Kidney (tissue), 14 donors: Measurements from ENCODE around the gene GALNT9. TPM values are rescaled to one million over a fixed set of nuclear protein-coding genes. Genes with fewer than 3 reads are reported as not detected.

Experiments used
- DNase-seq, 5 donors: peaks; one replicate each; pipeline ENCODE4 v3.0.0-alpha.2; 2013 to 2020
- FAIRE-seq: peaks from 2 replicates; lab custom pipeline; 2012; peaks lifted over from hg19 to GRCh38; lab: Jason Lieb, UNC
- H3K27ac ChIP-seq, 2 donors: one replicate each; pipeline ENCODE4 v1.7.0; 2013; ENCODE audit warnings: low read depth in 2 of 2, low read length in 2 of 2, inconsistent platforms in 1 of 2
- H3K27me3 ChIP-seq: one replicate; pipeline ENCODE4 v1.7.1; 2013; ENCODE audit warnings: low read length, inconsistent platforms; ENCODE audit not compliant: control insufficient read depth, insufficient read depth
- H3K36me3 ChIP-seq, 3 donors: one replicate each; pipeline versions ENCODE4 v1.7.0 to v1.7.1; 2013; ENCODE audit warnings: low read length in 3 of 3, control low read depth in 1 of 3, inconsistent platforms in 1 of 3; ENCODE audit not compliant: insufficient read depth in 3 of 3, control insufficient read depth in 2 of 3
- H3K4me1 ChIP-seq, 3 donors: one replicate each; pipeline versions ENCODE4 v1.7.0 to v1.7.1; 2013; ENCODE audit warnings: low read length in 3 of 3, inconsistent platforms in 1 of 3, low read depth in 1 of 3; ENCODE audit not compliant: control insufficient read depth in 2 of 3, insufficient read depth in 2 of 3
- H3K4me3 ChIP-seq, 3 donors: one replicate each; pipeline versions ENCODE4 v1.7.0 to v1.8.1; 2013; ENCODE audit warnings: low read length in 3 of 3, control low read depth in 1 of 3, inconsistent platforms in 1 of 3
- H3K9ac ChIP-seq, 3 donors: one replicate each; pipeline versions ENCODE4 v1.7.0 to v1.7.1; 2013; ENCODE audit warnings: low read length in 3 of 3, control low read depth in 1 of 3, inconsistent platforms in 1 of 3
- H3K9me3 ChIP-seq, 3 donors: one replicate each; pipeline versions ENCODE4 v1.7.0 to v1.7.1; 2013; ENCODE audit warnings: low read length in 3 of 3, control low read depth in 1 of 3, inconsistent platforms in 1 of 3; ENCODE audit not compliant: control insufficient read depth in 2 of 3, insufficient read depth in 1 of 3
- CTCF ChIP-seq: IDR thresholded peaks from 3 replicates; pipeline ENCODE4 v1.5.1; 2012; ENCODE audit warnings: mild to moderate bottlenecking, moderate library complexity, borderline replicate concordance; ENCODE audit not compliant: insufficient read depth; ENCODE audit errors: extremely low read depth
- intact Hi-C: fragments of 100-400 bp; cut with DNase I; formaldehyde crosslinking; loops from one replicate; pipeline ENCODE4 v1.11.1; 2022
- polyA plus RNA-seq: library from polyadenylated mRNA; stranded (reverse); fragments of 350-450 nt; fragmentation: Illumina TruSeq; extraction: RNeasy Lipid Tissue Mini Kit (QIAGEN cat#74804); gene quantifications from one replicate; pipeline ENCODE4 v1.2.3, GENCODE V29; 2014; ENCODE audit warnings: low read depth, low replicate concordance; ENCODE audit not compliant: insufficient read depth
- total RNA-seq: library from RNA; stranded (reverse); fragmentation: NEBNext Ultra II Directional; extraction: Animal tissue kit (Norgen Biotek cat#: 25700); gene quantifications from one replicate; pipeline ENCODE4 v1.2.1, GENCODE V29; 2021
- donor health status: control.
- donor health status: control.
- donor health status: control.
- donor health status: control.
- donor health status: control.
- donor health status: DM: yes; HTN: yes; CAD: no.
- donor health status: Normal renal cell carcinoma (clear cell type).

Gene GALNT9
- total and polyA plus RNA-seq, 2 donors from 2014 or later = 4.8 to 20.7 TPM

- Histone ChIP-seq H3K27ac (no peak overlapping the region), H3K9me3 (no peaks in the 10 kb centered on the region), H3K4me3 (no peak overlapping the region), H3K27me3 (no peaks in the 10 kb centered on the region), H3K4me1 (no peaks in the 10 kb centered on the region), H3K36me3 (no peaks in the 10 kb centered on the region), H3K9ac (no peak overlapping the region)
- DNase-seq = peak in 2 of 5 donors; percentile 49 to 70
- TF ChIP-seq CTCF = no peak
- intact Hi-C loops = no loop called here
- no peak for FAIRE-seq
These were observed 160.9 kb downstream of the GALNT9 start for GRCh38 chr12:132168311-132169031.

- intact Hi-C loops = no loop called here
- no peaks in the 10 kb centered on the region for H3K27me3 ChIP-seq
- TF ChIP-seq CTCF = no peak
- DNase-seq = peak in 2 of 5 donors; percentile 63 to 73
- H3K36me3 ChIP-seq = no peaks in the 10 kb centered on the region
- H3K4me1 ChIP-seq = peaks cover 0 to 6% (median 0%) of the 10 kb centered on the region in 3 donors
- no peaks in the 10 kb centered on the region for H3K9me3 ChIP-seq
- H3K9ac ChIP-seq = no peak overlapping the region
- H3K27ac ChIP-seq = no peak overlapping the region
- FAIRE-seq = no peak
- no peak overlapping the region for H3K4me3 ChIP-seq
These were observed 161.6 kb downstream of the GALNT9 start for GRCh38 chr12:132167611-132168310.

- no peaks in the 10 kb centered on the region for H3K36me3 ChIP-seq
- no peak overlapping the region for H3K4me3 ChIP-seq
- TF ChIP-seq CTCF = no peak
- peaks cover 0 to 6% (median 0%) of the 10 kb centered on the region in 3 donors for H3K4me1 ChIP-seq
- no peak overlapping the region for H3K27ac ChIP-seq
- DNase-seq (peak in 1 of 5 donors; percentile 40), FAIRE-seq (no peak)
- intact Hi-C loops = no loop called here
- no peaks in the 10 kb centered on the region for H3K27me3 ChIP-seq
- no peak overlapping the region for H3K9ac ChIP-seq
- no peaks in the 10 kb centered on the region for H3K9me3 ChIP-seq
These were observed 162.4 kb downstream of the GALNT9 start for GRCh38 chr12:132166801-132167591.
